ENCODE measurements around the gene RNF187. TPM values are rescaled to one million over a fixed set of nuclear protein-coding genes. Genes with fewer than 3 reads are reported as not detected.

Gene RNF187
- total and polyA plus RNA-seq, 2 of the 13 experiments (the other 11 are each of a cell fraction or from before 2014, with no cell fraction given), result 41.3 to 59.4 TPM

GRCh38 chr1:228488125-228488817 lies 1.1 kb downstream of the RNF187 start (continued):
- no peak for TF ChIP-seq ZXDC (CRISPR knock-in tag; IDR thresholded peaks at IDR 0.05)
- no peak for TF ChIP-seq PHF5A (CRISPR knock-in tag; IDR thresholded peaks at IDR 0.05; ENCODE audit: low read depth, unreplicated experiment)
- no peak for TF ChIP-seq NCOR1 (IDR thresholded peaks at IDR 0.05; ENCODE audit: borderline replicate concordance, low read length)
- no peak for TF ChIP-seq SIN3B (IDR thresholded peaks at IDR 0.05; ENCODE audit: low read length)
- no peak for TF ChIP-seq SP1 (IDR thresholded peaks at IDR 0.05)
- no peak for TF ChIP-seq SP1 (CRISPR knock-in tag; IDR thresholded peaks at IDR 0.05)
- TF ChIP-seq AGO2 (optimal IDR thresholded peaks at IDR 0.05; ENCODE audit: low read depth, low read length), result no peak
- TF ChIP-seq SMAD3 (CRISPR knock-in tag; IDR thresholded peaks at IDR 0.05), result no peak
- no peak for TF ChIP-seq ISL2 (CRISPR knock-in tag; IDR thresholded peaks at IDR 0.05)
- no peak for TF ChIP-seq MBNL3 (CRISPR knock-in tag; conservative IDR thresholded peaks at IDR 0.05)
- no peak for TF ChIP-seq ZSCAN20 (CRISPR knock-in tag; IDR thresholded peaks at IDR 0.05; ENCODE audit: borderline replicate concordance)
- TF ChIP-seq JARID2 (CRISPR knock-in tag; IDR thresholded peaks at IDR 0.05; ENCODE audit: insufficient replicate concordance), result no peak
- no peak for TF ChIP-seq ZNF83 (CRISPR knock-in tag; IDR thresholded peaks at IDR 0.05; ENCODE audit: borderline replicate concordance)
- no peak for TF ChIP-seq FUBP1 (CRISPR knock-in tag; IDR thresholded peaks at IDR 0.05; ENCODE audit: borderline replicate concordance)
- TF ChIP-seq ZNF234 (CRISPR knock-in tag; conservative IDR thresholded peaks at IDR 0.05), result no peak
- TF ChIP-seq ZNF276 (CRISPR knock-in tag; IDR thresholded peaks at IDR 0.05; ENCODE audit: low read depth), result no peak
- no peak for TF ChIP-seq IRF9 (CRISPR knock-in tag; IDR thresholded peaks at IDR 0.05; ENCODE audit: borderline replicate concordance)
- no peak for TF ChIP-seq ZKSCAN5 (CRISPR knock-in tag; IDR thresholded peaks at IDR 0.05)
- peak; percentile 49 for TF ChIP-seq RBM39 (IDR thresholded peaks at IDR 0.05; ENCODE audit: low read depth, low read length, poor library complexity, severe bottlenecking)
